HG03175 (cell line): ENCODE results near the gene C14orf132.

Source experiments
- ATAC-seq: cut with Tn5 transposase; IDR thresholded peaks from one replicate; pipeline ENCODE4 v1.9.1; 2021; ENCODE audit warnings: mild to moderate bottlenecking, moderate library complexity; ENCODE audit not compliant: unreplicated experiment

The C14orf132 gene

GRCh38 chr14:96139879-96140278 lies 100.7 kb downstream of the C14orf132 start:
- ATAC-seq, result no peak

GRCh38 chr14:96140952-96141351 lies 101.8 kb downstream of the C14orf132 start:
- no peak for ATAC-seq
